Cardiac fibroblast (primary cell): Measurements from ENCODE around the gene IRF2BPL.

Experiments used
- DNase-seq, 2 donors: peaks; one replicate each; pipeline versions ENCODE4 v3.0.0 to v3.0.0-alpha.2; 2010; ENCODE audit warnings: low read depth in 2 of 2
- H3K4me3 ChIP-seq, 2 donors: replicated peaks in 1 of 2; 1 replicate in 1 of 2; 2 replicates in 1 of 2; pipeline ENCODE4 v1.5.1; 2011; ENCODE audit warnings: low read depth in 2 of 2, low read length in 2 of 2, mild to moderate bottlenecking in 2 of 2, moderate library complexity in 1 of 2
- CTCF ChIP-seq: IDR thresholded peaks from one replicate; pipeline ENCODE4 v1.5.1; 2011; ENCODE audit warnings: low read depth, mild to moderate bottlenecking, low read length, inconsistent platforms

The IRF2BPL gene

GRCh38 chr14:76981670-76982069, 46.8 kb downstream of the IRF2BPL start:
- no peak overlapping the region for H3K4me3 ChIP-seq
- no peak for TF ChIP-seq CTCF
- DNase-seq = no peak

DNA sequence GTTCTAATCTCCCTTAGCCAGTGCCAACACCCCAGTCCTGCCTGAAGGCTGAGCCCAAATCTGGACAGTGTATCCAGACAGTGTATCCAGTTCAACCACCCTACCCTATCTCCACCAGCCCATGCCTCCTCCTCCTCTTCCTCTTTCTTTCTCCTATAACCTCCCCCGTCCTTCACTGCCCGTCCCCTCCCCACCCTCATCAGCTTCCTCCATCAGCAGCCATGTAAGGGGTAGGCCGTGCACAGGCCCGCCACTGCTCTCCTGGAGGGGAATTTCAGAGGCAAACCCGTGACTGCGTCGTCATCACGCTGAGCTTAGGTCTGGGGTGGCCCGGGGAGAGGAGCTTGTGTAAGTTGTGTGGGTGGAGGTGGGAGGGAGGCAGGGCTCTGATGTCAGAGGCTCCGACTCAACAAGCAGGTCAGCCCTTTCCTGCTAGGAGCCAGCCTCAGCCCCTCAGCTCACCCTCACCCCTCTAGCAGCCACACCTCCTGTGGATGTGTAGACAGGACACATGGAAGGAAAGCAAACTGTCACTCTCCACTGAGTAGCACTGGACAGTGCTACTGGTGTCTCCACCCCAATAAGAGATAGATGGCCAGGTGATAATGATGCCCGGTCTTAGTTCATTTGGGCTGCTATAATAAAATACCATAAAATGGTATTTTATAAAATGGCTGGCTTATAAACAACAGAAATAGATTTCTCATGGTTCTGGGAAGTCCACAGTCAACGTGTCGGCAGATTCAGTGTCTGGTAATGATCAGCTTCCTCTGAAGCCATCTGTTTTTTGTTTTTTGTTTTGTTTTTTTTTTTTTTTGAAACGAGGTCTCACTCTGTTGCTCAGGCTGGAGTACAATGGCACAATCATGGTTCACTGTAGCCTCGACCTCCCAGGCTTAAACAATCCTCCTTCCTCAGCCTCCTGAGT, 50.5 kb downstream of the IRF2BPL start:
- no peak overlapping the region for H3K4me3 ChIP-seq
- peak; percentile 69 to 88 for DNase-seq
- TF ChIP-seq CTCF = no peak

DNA sequence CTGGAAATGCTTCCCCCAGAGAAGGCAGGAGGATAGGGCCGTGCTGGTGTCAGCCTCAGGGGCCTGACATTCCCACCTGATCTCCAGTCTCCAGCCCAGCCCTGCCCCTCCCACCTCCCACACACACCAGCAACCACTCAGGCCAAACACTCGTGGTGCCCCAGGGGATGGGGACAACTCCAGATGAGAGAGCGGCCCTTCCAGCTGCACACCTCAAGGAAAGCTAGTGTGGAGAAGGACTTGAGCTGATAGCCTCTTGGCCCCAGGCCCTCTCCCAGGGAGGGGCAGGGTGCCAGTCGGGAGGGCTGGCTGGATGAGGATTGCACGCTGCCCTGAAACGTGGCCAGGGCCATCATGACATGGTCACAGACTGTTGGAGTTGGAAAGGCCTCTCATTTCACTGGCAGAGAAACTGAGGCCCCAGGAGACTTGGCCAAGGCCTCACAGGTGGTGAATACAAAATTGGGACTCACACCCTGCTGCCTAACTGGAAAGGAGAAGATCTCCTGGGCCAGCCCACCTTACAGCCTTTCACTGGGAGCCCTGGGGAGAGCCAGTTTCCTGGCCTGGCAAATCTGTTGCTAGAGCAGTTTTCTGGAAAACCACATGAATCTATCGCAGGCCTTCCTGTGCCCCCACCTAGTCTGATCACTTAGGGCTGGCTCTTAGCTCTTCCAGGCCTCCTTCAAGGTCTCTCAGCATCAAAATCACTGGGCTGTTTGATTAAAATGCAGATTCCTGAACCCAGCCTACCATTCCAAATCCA, 52.1 kb downstream of the IRF2BPL start:
- no peak for TF ChIP-seq CTCF
- H3K4me3 ChIP-seq = no peak overlapping the region
- no peak for DNase-seq

- TF ChIP-seq CTCF = no peak
- H3K4me3 ChIP-seq = no peak overlapping the region
- DNase-seq = no peak
Observed at GRCh38 chr14:76975812-76976211, 52.7 kb downstream of the IRF2BPL start.

- H3K4me3 ChIP-seq = no peak overlapping the region
- TF ChIP-seq CTCF = no peak
- no peak for DNase-seq
Observed at GRCh38 chr14:76975051-76975450, 53.5 kb downstream of the IRF2BPL start.
